ENCODE measurements around the gene LINGO1. TPM values are rescaled to one million over a fixed set of nuclear protein-coding genes. Genes with fewer than 3 reads are reported as not detected.

Gene LINGO1
- total and polyA plus RNA-seq, 2 of the 8 experiments (the other 6 are each of a cell fraction or from before 2014, with no cell fraction given), result 57.1 to 114 TPM

- Histone ChIP-seq H3K23me2 (ENCODE audit: low read depth, low read length) (no peaks in the 10 kb centered on the region), H4K5ac (ENCODE audit: insufficient read length, low read depth, low read length) (no peak overlapping the region), H3K23ac (ENCODE audit: insufficient read length) (no peak overlapping the region), H2BK12ac (ENCODE audit: low read depth, low read length) (no peak overlapping the region), H2AK5ac (ENCODE audit: low read depth, low read length) (no peak overlapping the region), H3K56ac (replicated peaks; ENCODE audit: insufficient read length, low read depth, low read length) (no peak overlapping the region), H2BK5ac (ENCODE audit: low read depth, low read length) (no peak overlapping the region), H3K36me3 (ENCODE audit: control insufficient read depth in 2 of 4, insufficient read depth in 4 of 4, low read length in 3 of 4) (no peaks in the 10 kb centered on the region), H3K9me3 (ENCODE audit: insufficient read depth in 2 of 2, low read depth in 1 of 2, low read length in 1 of 2) (no peaks in the 10 kb centered on the region), H3K4me2 (ENCODE audit: insufficient read depth in 1 of 2, low read depth in 2 of 2, low read length in 2 of 2) (no peak overlapping the region), H3K14ac (ENCODE audit: insufficient read length) (no peak overlapping the region), H4K20me1 (replicated peaks in 1 of 2; ENCODE audit: control insufficient read depth in 1 of 2, insufficient read depth in 2 of 2, low read length in 2 of 2) (no peaks in the 10 kb centered on the region), H4K91ac (replicated peaks; ENCODE audit: insufficient read length, low read length) (no peak overlapping the region), H3K27me3 (replicated peaks in 1 of 4; ENCODE audit: control insufficient read depth in 3 of 4, extremely low read depth in 1 of 4, insufficient read depth in 3 of 4, low read length in 3 of 4) (no peaks in the 10 kb centered on the region), H3K79me1 (ENCODE audit: low read depth, low read length) (no peaks in the 10 kb centered on the region), H2BK20ac (ENCODE audit: low read length) (no peak overlapping the region), H3K9ac (replicated peaks in 1 of 4; ENCODE audit: extremely low read depth in 1 of 4, low read depth in 3 of 4, low read length in 3 of 4) (no peak overlapping the region), H3K79me2 (ENCODE audit: control insufficient read depth in 1 of 2, insufficient read depth in 2 of 2, low read length in 2 of 2) (no peaks in the 10 kb centered on the region), H3K27ac (ENCODE audit: low read depth, low read length) (no peak overlapping the region), H3K4me3 (ENCODE audit: extremely low read depth in 1 of 4, insufficient read depth in 2 of 4, low read depth in 3 of 4, low read length in 4 of 4) (no peak overlapping the region), H4K8ac (ENCODE audit: extremely low read depth, insufficient read depth, low read length) (no peak overlapping the region), H3K4me1 (replicated peaks in 1 of 4; ENCODE audit: control insufficient read depth in 3 of 4, insufficient read depth in 4 of 4, low read length in 3 of 4) (peaks cover 0 to 1% (median 0%) of the 10 kb centered on the region in 4 experiments; a peak in 4 of 7 replicates), H2BK15ac (ENCODE audit: low read length) (no peak overlapping the region), H3K4ac (replicated peaks; ENCODE audit: insufficient read length, low read depth, low read length) (no peak overlapping the region), H2BK120ac (replicated peaks; ENCODE audit: low read depth, low read length) (no peak overlapping the region), H2AFZ (ENCODE audit: low read length) (no peak overlapping the region), H3K18ac (ENCODE audit: extremely low read depth, low read length) (no peak overlapping the region)
- FAIRE-seq (no peak), DNase-seq (ENCODE audit: low read depth in 1 of 2, low spot score in 2 of 2) (no peak)
- CTCF ChIA-PET (ENCODE audit: partially characterized antibody), result interaction anchor here (0.7 to 7.2 kb wide), 7 partner anchors 11 to 394 kb away, joined by 3 to 74 read pairs (median 3); no protein-coding TSS in a partner anchor
- WGBS, 2 experiments (ENCODE audit: extremely low coverage in 1 of 2, insufficient coverage in 1 of 2, insufficient read length in 1 of 2, insufficient replicate concordance in 2 of 2, low coverage in 1 of 2, low lambda C conversion rate in 2 of 2, missing lambda C conversion rate in 1 of 2), result 88% methylated on average over 16 of the region's 16 CpGs; no CpG with 5 or more reads in 1 of the 2 experiments
- POLR2A ChIA-PET (ENCODE audit: partially characterized antibody), result no interaction called here
- TF ChIP-seq JUND (IDR thresholded peaks at IDR 0.05; ENCODE audit: low read length) (no peak), SP1 (IDR thresholded peaks at IDR 0.05; ENCODE audit: low read depth, low read length) (no peak), BCL11A (IDR thresholded peaks at IDR 0.05; ENCODE audit: low read depth in 2 of 2, low read length in 2 of 2) (no peak), SAP30 (IDR thresholded peaks at IDR 0.05; ENCODE audit: insufficient read depth, insufficient replicate concordance, low read length) (no peak), EZH2 (IDR thresholded peaks at IDR 0.05; ENCODE audit: low read depth, low read length, severe bottlenecking) (no peak), JUN (IDR thresholded peaks at IDR 0.05; ENCODE audit: low read depth, low read length) (no peak), BACH1 (IDR thresholded peaks at IDR 0.05; ENCODE audit: low read length) (no peak), RBBP5 (IDR thresholded peaks at IDR 0.05; ENCODE audit: borderline replicate concordance, low read depth, low read length) (no peak), CREB1 (IDR thresholded peaks at IDR 0.05) (no peak), RXRA (IDR thresholded peaks at IDR 0.05; ENCODE audit: insufficient read depth, low read depth, low read length) (no peak), SUZ12 (IDR thresholded peaks at IDR 0.05; ENCODE audit: low read length) (no peak), CHD2 (IDR thresholded peaks at IDR 0.05; ENCODE audit: low read length) (no peak), BRCA1 (IDR thresholded peaks at IDR 0.05; ENCODE audit: low read depth, low read length) (no peak), GTF2F1 (IDR thresholded peaks at IDR 0.05; ENCODE audit: borderline replicate concordance, low read depth, low read length) (no peak), SIX5 (IDR thresholded peaks at IDR 0.05; ENCODE audit: low read depth, low read length) (no peak)
Measured at GRCh38 chr15:77580996-77581682, 51.6 kb downstream of the LINGO1 start.

Measured in H1 (cell line).